ENCODE measurements around the gene AP4M1.

DNA sequence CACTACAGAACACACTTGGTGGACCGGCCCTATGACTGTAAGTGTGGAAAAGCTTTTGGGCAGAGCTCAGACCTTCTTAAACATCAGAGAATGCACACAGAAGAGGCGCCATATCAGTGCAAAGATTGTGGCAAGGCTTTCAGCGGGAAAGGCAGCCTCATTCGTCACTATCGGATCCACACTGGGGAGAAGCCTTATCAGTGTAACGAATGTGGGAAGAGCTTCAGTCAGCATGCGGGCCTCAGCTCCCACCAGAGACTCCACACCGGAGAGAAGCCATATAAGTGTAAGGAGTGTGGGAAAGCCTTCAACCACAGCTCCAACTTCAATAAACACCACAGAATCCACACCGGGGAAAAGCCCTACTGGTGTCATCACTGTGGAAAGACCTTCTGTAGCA lies 37.3 kb upstream of the AP4M1 start:
- TF ChIP-seq, protein P1, sequence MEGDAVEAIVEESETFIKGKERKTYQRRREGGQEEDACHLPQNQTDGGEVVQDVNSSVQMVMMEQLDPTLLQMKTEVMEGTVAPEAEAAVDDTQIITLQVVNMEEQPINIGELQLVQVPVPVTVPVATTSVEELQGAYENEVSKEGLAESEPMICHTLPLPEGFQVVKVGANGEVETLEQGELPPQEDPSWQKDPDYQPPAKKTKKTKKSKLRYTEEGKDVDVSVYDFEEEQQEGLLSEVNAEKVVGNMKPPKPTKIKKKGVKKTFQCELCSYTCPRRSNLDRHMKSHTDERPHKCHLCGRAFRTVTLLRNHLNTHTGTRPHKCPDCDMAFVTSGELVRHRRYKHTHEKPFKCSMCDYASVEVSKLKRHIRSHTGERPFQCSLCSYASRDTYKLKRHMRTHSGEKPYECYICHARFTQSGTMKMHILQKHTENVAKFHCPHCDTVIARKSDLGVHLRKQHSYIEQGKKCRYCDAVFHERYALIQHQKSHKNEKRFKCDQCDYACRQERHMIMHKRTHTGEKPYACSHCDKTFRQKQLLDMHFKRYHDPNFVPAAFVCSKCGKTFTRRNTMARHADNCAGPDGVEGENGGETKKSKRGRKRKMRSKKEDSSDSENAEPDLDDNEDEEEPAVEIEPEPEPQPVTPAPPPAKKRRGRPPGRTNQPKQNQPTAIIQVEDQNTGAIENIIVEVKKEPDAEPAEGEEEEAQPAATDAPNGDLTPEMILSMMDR (IDR thresholded peaks at IDR 0.05) = no peak
- no peak for TF ChIP-seq POLR2A (IDR thresholded peaks at IDR 0.05)

Data from uterus (tissue), 2 donors.